Keratinocyte (primary cell): ENCODE results near the gene ACTN1. TPM values are rescaled to one million over a fixed set of nuclear protein-coding genes. Genes with fewer than 3 reads are reported as not detected.

ENCODE experiments used
- DNase-seq: peaks from one replicate; pipeline ENCODE4 v3.0.0-alpha.2; 2011; ENCODE audit warnings: low read depth, missing footprints, low spot score
- FAIRE-seq: peaks from 2 replicates; lab custom pipeline; 2011; peaks lifted over from hg19 to GRCh38; lab: Jason Lieb, UNC
- H2AFZ ChIP-seq: 2 replicates; pipeline ENCODE4 v1.6.0; 2012; ENCODE audit warnings: low read length, control low read depth, inconsistent platforms; ENCODE audit not compliant: control insufficient read depth
- H3K27ac ChIP-seq: 2 replicates; pipeline ENCODE4 v1.5.1; 2011; ENCODE audit warnings: low read length; ENCODE audit not compliant: control insufficient read depth, insufficient read depth
- H3K27me3 ChIP-seq: 3 replicates; pipeline ENCODE4 v1.6.0; 2011; ENCODE audit warnings: low read length; ENCODE audit not compliant: control insufficient read depth, insufficient read depth; ENCODE audit errors: extremely low read depth
- H3K36me3 ChIP-seq, 2 experiments: 2 replicates in 1 of 2; 3 replicates in 1 of 2; pipeline ENCODE4 v1.5.1; 2011; ENCODE audit warnings: low read length in 2 of 2, mild to moderate bottlenecking in 1 of 2; ENCODE audit not compliant: control insufficient read depth in 2 of 2, insufficient read depth in 2 of 2; ENCODE audit errors: extremely low read depth in 1 of 2
- H3K4me1 ChIP-seq: 3 replicates; pipeline ENCODE4 v1.5.1; 2011; ENCODE audit warnings: low read length; ENCODE audit not compliant: control insufficient read depth, insufficient read depth; ENCODE audit errors: extremely low read depth
- H3K4me2 ChIP-seq: 3 replicates; pipeline ENCODE4 v1.6.0; 2011; ENCODE audit warnings: low read depth, low read length; ENCODE audit not compliant: control insufficient read depth, insufficient read depth; ENCODE audit errors: extremely low read depth
- H3K4me3 ChIP-seq, 3 experiments: fragments of 200-600 bp in 1 of 3; sonication (generic) in 1 of 3; 2 replicates in 2 of 3; 3 replicates in 1 of 3; pipeline ENCODE4 v1.5.1; 2011 to 2016; ENCODE audit warnings: low read length in 3 of 3, mild to moderate bottlenecking in 3 of 3, control low read depth in 2 of 3, inconsistent platforms in 1 of 3, low read depth in 1 of 3, mixed read lengths in 1 of 3, mixed run types in 1 of 3, moderate library complexity in 1 of 3; ENCODE audit not compliant: control insufficient read depth in 2 of 3, insufficient read depth in 2 of 3; ENCODE audit errors: extremely low read depth in 1 of 3
- H3K79me2 ChIP-seq: 2 replicates; pipeline ENCODE4 v1.6.0; 2012; ENCODE audit warnings: low read length; ENCODE audit not compliant: control insufficient read depth, insufficient read depth
- H3K9ac ChIP-seq: 3 replicates; pipeline ENCODE4 v1.6.0; 2011; ENCODE audit warnings: low read length; ENCODE audit not compliant: control insufficient read depth, insufficient read depth; ENCODE audit errors: extremely low read depth
- H3K9me1 ChIP-seq: 3 replicates; pipeline ENCODE4 v1.6.0; 2011; ENCODE audit warnings: low read length; ENCODE audit not compliant: control insufficient read depth, insufficient read depth; ENCODE audit errors: extremely low read depth
- H3K9me3 ChIP-seq: 2 replicates; pipeline ENCODE4 v1.5.1; 2012; ENCODE audit warnings: low read depth, low read length; ENCODE audit not compliant: control insufficient read depth
- H4K20me1 ChIP-seq: 3 replicates; pipeline ENCODE4 v1.6.0; 2011; ENCODE audit warnings: low read length; ENCODE audit not compliant: control insufficient read depth, insufficient read depth; ENCODE audit errors: extremely low read depth
- CTCF ChIP-seq, 3 experiments: IDR thresholded peaks in 1 of 3; conservative IDR thresholded peaks in 1 of 3; optimal IDR thresholded peaks in 1 of 3; 2 replicates in 2 of 3; 3 replicates in 1 of 3; pipeline versions ENCODE3 to v1.5.1; 2011; ENCODE audit warnings: low read length in 3 of 3, mild to moderate bottlenecking in 3 of 3, moderate library complexity in 2 of 3, control low read depth in 1 of 3, inconsistent platforms in 1 of 3; ENCODE audit not compliant: insufficient read depth in 2 of 3; ENCODE audit errors: extremely low read depth in 1 of 3
- EZH2 ChIP-seq: IDR thresholded peaks from one replicate; pipeline ENCODE4 v1.6.1; 2012; ENCODE audit warnings: inconsistent platforms, mild to moderate bottlenecking, low read length, moderate library complexity
- dilution Hi-C: fragments of 300-500 bp; cut with MboI; formaldehyde crosslinking; loops from one replicate; pipeline ENCODE4 v1.7.0; 2020; ENCODE audit warnings: low sequenced_read_pairs; ENCODE audit not compliant: extremely low pct_ligation_motif_present
- polyA plus RNA-seq, 5 experiments: library from polyadenylated mRNA; depleted of rRNA in 3 of 5; stranded (reverse) in 3 of 5; stranded (forward) in 1 of 5; unstranded in 1 of 5; fragments of >200 nt; gene quantifications; 1 replicate in 1 of 5; 2 replicates in 3 of 5; 3 replicates in 1 of 5; pipeline versions ENCODE4 v1.2.1 to v1.2.3, GENCODE V29; 2011 to 2012; ENCODE audit warnings: missing spikeins in 2 of 5, low read depth in 1 of 5, low replicate concordance in 1 of 5

The ACTN1 gene
- polyA plus RNA-seq, 1 donor (not counting 4 experiments of a cell fraction or from before 2014, with no cell fraction given): 558 TPM

DNA sequence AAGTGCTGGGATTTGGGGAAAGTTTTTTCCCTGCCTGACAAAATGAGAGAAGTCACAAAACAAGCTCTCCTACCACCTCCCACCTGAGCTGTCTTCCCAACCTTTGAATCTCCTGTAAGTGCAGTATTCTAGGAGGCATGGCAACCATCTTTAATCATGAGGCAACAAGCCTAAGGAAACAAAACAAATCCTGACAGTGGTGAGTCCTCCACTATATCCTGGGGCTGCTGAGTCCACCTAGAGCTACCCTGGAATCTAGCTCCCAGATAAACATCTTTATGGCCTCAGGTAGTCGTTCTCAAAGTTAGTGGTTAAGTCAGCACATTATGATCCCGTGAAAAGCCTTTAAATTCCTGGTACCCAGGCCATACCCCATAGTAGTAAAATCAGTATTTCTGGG is 22.3 kb upstream of the ACTN1 start:
- FAIRE-seq: no peak
- Histone ChIP-seq H3K9ac (no peak overlapping the region), H3K36me3 (no peaks in the 10 kb centered on the region), H3K27ac (no peak overlapping the region), H3K4me3 (no peak overlapping the region), H4K20me1 (no peaks in the 10 kb centered on the region), H3K9me1 (no peaks in the 10 kb centered on the region), H3K4me1 (peaks cover 15% of the 10 kb centered on the region), H3K9me3 (no peaks in the 10 kb centered on the region), H2AFZ (no peak overlapping the region), H3K79me2 (no peaks in the 10 kb centered on the region), H3K27me3 (peaks cover 5% of the 10 kb centered on the region), H3K4me2 (no peak overlapping the region)
- TF ChIP-seq CTCF (optimal IDR thresholded peaks at IDR 0.05 in 1 of 3, IDR thresholded peaks at IDR 0.05 in 1 of 3, conservative IDR thresholded peaks at IDR 0.05 in 1 of 3; ENCODE audit: extremely low read depth in 1 of 3, insufficient read depth in 2 of 3, low read length in 3 of 3): no peak
- dilution Hi-C loops: no loop called here
- DNase-seq: no peak

DNA sequence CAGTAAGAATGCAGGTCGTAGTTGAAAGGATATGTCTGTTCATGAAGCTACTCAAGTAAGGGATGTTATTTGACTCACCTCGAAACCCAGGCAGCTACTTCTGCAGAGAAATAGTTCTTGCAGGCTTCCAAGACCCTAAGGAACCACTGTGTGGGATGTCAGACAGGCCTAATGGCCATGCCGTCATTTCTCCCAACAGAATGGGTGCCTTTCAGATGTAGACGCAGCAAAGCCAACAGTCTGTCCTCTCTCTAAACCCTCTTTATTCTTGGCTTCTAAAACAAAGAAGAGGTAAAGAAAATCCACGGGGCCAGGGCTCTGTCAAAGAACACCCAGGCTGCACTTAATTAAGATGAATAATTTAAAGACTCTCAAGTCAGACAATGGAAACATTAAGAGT is 19.0 kb upstream of the ACTN1 start:
- Histone ChIP-seq H3K4me1 (no peaks in the 10 kb centered on the region), H2AFZ (no peak overlapping the region), H3K36me3 (no peaks in the 10 kb centered on the region), H3K9ac (no peak overlapping the region), H4K20me1 (no peaks in the 10 kb centered on the region), H3K27me3 (no peaks in the 10 kb centered on the region), H3K9me1 (no peaks in the 10 kb centered on the region), H3K27ac (no peak overlapping the region), H3K4me3 (no peak overlapping the region), H3K79me2 (no peaks in the 10 kb centered on the region), H3K4me2 (no peak overlapping the region), H3K9me3 (no peaks in the 10 kb centered on the region)
- DNase-seq (no peak), FAIRE-seq (no peak)
- TF ChIP-seq CTCF (optimal IDR thresholded peaks at IDR 0.05 in 1 of 3, IDR thresholded peaks at IDR 0.05 in 1 of 3, conservative IDR thresholded peaks at IDR 0.05 in 1 of 3; ENCODE audit: extremely low read depth in 1 of 3, insufficient read depth in 2 of 3, low read length in 3 of 3): no peak
- TF ChIP-seq EZH2: no peak
- dilution Hi-C loops: no loop called here
